Glomerular visceral epithelial cell (primary cell): Measurements from ENCODE around the gene PTPRK.

Source experiments
- DNase-seq: peaks from one replicate; pipeline ENCODE4 v3.0.0-alpha.2; 2016; ENCODE audit errors: extremely low spot score

The PTPRK gene

GRCh38 chr6:128282961-128283360 lies 237.4 kb downstream of the PTPRK start:
- DNase-seq, result no peak

DNA sequence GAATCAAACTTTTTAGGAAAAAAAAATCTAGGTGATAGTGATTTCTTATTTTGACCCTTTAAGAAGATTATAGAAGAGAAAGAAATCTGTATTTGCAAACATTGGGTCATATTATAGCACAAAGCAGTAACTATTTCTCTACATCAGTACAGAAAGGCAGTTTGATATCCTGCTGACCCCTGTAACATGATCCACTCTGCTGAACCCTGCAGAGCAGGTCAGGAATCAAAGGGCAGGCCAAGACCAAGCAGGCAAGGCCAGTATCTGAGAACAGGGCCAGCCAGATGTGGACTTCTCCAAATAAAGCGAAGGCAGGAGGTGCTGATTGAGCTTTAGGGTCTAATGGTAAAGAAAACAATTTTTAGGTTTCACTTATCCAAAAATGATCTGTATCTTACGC lies 239.4 kb downstream of the PTPRK start:
- no peak for DNase-seq

GRCh38 chr6:128280066-128280465 lies 240.3 kb downstream of the PTPRK start:
- no peak for DNase-seq

DNA sequence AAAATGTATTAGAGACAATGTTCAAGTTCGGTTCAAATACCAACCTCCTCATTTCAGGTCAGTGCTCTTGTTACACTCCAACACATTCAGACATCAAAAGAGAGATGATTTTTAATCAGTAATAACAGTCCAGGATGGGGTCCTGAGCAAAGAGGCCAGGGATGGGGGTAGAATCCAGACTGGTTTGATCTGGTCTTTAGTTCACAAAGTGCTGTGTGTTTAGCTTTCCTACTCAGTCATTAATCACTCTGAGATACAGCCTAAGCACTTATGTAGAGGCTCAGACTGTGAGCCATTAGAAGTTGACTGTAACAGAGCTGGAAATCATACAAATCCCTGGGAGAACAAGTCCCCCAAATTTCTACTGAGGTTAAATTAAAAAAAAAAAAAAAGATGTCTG lies 241.6 kb downstream of the PTPRK start:
- no peak for DNase-seq

- no peak for DNase-seq
These were observed 243.0 kb downstream of the PTPRK start for GRCh38 chr6:128277379-128277778.

DNA sequence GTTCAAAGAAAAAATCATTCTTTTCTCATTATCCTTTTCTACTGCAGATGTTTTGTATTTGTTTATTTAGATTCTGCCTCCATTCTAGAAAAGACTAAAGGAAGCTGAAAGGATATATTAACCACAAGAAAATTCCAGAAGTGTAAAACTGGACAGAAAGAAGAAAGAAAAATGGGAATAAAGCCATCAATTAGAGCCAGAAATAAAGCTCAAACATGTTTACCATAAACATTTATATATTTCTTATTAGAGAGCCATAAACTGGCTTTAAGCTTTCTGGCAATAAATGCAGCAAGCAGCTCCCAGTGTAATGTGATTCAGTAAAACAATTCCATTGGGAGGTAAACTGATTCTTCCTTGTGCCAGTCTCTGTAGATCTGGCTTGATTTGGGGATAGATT lies 244.1 kb downstream of the PTPRK start:
- no peak for DNase-seq

DNA sequence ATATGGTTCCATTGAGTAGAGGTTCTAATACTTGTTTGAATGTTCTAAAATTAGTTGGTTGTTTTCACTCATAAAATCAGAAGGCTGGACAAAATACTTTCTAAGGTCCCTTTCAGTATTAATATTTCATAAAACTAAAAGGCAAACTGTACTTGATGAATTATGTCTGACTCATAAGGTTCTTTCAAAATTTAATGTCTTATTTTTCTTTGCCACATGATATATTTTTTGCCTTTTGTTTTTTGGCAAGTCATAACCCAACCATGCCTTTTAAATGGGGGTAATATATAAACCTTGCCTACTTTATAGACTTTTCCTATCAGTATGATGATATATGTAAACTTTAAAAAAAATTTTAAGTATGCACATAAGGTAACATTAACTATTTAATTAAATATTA lies 244.7 kb downstream of the PTPRK start:
- DNase-seq, result no peak

- no peak for DNase-seq
These were observed 245.4 kb downstream of the PTPRK start for GRCh38 chr6:128275030-128275429.

DNA sequence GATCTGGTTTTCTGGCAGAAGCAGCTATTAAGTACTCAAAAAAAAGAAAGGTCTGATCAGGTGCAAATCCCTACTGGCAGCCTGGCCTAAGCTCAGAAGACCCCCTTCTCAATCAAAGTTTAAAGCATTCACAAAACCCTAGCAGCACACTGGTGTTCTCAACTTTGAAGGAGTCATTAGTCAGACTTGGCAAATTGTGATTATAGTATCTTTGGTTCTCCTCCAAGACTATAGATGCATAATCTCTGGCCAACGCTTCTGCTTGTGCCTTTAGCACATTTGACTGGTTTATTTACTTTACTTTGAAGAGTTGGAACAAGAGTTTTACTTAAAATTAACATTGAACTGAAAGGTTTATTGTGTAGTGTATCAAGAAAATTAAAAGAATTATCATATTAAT lies 248.9 kb downstream of the PTPRK start:
- no peak for DNase-seq

- DNase-seq, result no peak
These were observed 249.4 kb downstream of the PTPRK start for GRCh38 chr6:128271011-128271410.

GRCh38 chr6:128266946-128267345 lies 253.5 kb downstream of the PTPRK start:
- no peak for DNase-seq

DNA sequence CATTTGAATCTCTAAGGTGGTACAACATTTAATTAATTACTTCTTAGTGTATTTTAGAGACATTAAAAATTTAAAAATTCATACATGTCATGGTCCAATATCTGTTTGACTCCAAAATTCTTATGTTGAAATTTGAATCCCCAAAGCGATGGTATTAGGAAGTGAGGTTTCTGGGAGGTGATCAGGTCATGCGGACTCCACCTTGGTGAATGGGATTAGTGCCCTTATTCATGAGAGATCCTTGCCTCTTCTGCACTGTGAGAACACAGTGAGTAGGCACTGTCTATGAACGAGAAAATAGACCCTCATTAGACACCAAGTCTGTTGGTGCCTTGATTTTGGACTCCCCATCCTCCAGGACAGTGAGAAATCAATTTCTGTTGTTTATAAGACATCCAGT lies 254.7 kb downstream of the PTPRK start:
- no peak for DNase-seq

GRCh38 chr6:128259730-128260685 lies 260.4 kb downstream of the PTPRK start:
- DNase-seq, result no peak

GRCh38 chr6:128259029-128259724 lies 261.2 kb downstream of the PTPRK start:
- DNase-seq, result no peak

DNA sequence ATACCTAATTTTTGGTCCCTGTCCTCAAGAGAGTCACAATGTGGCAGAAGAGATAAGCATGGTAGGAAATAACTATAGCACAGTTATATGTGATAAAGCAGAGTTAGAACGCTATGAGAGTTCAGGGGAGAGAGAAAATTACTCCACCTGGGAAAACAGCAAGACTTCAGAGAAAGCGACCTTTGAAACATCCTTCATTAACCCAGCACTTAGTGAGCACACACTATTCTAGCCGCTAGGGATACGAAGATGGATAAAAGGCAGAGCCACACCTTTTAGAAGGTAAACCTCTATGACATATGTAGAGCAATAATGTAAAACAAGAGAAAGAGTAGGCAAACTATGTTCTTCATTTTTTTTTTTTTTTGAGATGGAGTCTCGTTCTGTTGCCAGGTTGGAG lies 264.3 kb downstream of the PTPRK start:
- DNase-seq, result no peak

GRCh38 chr6:128252341-128253176 lies 267.8 kb downstream of the PTPRK start:
- DNase-seq, result no peak

DNA sequence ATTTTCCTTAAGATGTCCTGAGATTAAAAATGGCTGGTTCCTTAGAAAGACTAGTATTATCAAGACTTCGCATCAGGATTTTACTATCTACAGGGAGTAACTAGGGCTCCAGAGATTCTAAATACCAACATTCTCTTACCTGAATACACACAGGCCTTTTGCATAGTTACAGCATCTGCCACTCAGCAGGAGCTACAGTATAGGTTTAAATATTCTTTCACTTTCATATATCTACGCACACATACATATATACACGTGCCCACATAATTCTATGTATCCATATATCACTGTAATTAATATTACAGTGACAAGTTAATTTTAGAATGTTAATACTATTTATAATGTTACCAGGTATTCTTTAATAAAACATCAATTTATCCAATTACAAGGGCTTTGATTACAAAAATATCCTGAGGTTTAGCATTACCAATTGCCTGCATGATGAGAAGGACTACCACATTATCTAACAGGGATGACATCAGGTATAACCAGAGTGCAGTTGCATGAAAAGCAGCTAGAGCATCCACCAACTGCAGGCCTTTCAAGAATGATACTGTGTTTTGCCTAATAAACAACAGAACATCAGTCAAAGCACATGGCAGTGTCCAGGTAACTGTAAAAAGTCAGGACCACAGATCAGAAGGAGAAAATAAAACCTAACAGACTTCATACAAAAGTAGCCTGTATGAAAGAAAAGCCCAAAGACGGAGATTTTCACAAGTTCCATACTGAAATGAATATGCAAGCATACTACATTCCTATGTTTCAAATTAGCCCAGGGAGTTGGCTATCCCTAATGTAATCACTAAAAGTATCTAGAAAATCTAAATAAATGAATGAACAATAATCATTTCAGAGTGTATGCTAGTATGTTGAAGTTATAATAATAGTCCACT lies 268.7 kb downstream of the PTPRK start:
- DNase-seq, result no peak

- no peak for DNase-seq
These were observed 269.9 kb downstream of the PTPRK start for GRCh38 chr6:128250370-128251070.

DNA sequence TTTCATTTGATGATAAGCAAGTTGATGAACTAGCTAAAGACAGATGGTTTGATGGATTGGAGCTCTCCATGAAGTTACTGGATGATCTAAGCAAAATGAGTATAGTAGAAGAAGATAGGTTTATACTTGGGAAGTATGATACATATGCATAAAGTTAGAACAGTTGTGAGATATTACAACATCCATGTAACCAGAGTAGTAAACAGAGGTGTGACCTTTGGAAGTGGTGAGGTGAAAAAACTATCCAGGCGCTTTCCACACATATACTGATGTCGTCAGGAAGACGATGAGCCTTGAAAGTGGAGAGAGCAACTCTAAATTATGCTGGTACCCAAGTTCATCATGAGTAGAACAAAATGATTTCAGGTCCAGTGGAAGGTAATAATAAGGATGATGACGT lies 271.0 kb downstream of the PTPRK start:
- no peak for DNase-seq

- no peak for DNase-seq
These were observed 273.7 kb downstream of the PTPRK start for GRCh38 chr6:128246472-128247260.
